ENCODE results near the gene ASPHD1. TPM values are rescaled to one million over a fixed set of nuclear protein-coding genes. Genes with fewer than 3 reads are reported as not detected.

The ASPHD1 gene
- total and polyA plus RNA-seq, 8 donors: 0.42 to 15.6 (median 0.63) TPM

DNA sequence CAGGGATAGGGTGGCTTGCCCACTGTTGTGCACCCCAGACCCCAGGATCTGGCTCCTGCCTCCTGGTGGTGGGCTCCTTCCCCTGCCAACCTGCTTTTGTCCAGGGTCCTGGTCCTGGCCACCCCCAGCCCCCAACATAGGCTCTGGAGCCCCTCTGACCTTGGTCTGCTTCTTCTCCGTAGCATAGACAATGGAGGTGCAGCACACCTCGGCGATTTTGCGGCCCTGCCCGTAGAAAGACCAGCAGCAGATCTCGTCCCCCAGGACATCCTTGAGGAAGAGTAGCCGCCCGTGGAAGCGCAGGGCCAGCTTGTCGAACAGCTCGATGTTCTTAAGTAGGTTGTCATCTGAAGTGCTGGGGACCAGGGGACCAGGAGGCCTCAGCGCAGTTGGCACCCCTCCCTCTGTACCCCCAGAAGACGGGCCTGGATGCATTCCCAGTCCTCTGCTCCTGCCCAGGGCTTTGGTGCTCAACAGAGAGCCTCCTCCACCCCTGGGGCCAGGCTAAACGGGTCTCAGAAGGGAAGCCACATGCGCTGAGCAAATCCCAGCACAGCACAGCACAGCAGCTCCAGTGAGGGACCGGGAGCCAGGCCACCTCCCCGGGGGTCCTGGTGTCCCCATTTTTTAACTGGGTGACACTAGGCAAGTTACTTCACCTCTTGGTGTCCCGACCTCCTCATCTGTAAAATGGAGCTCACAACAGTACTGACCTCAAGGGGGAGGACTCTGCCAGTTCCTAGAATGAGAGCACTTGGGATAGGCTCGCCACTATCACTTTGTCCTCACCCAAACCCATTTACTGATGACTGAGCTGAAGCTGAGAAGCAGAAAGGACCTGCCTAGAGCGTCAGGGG lies 10.8 kb downstream of the ASPHD1 start:
- no peak overlapping the region for H3K27ac ChIP-seq
- no peak overlapping the region for H3K4me3 ChIP-seq
- intact Hi-C loops (cut with DNase I): no loop called here
- H3K36me3 ChIP-seq: peaks cover 0 to 26% of the 10 kb centered on the region in 2 donors
- ATAC-seq (no peak), DNase-seq (no peak)
- no peaks in the 10 kb centered on the region for H3K4me1 ChIP-seq
- TF ChIP-seq, protein P1, sequence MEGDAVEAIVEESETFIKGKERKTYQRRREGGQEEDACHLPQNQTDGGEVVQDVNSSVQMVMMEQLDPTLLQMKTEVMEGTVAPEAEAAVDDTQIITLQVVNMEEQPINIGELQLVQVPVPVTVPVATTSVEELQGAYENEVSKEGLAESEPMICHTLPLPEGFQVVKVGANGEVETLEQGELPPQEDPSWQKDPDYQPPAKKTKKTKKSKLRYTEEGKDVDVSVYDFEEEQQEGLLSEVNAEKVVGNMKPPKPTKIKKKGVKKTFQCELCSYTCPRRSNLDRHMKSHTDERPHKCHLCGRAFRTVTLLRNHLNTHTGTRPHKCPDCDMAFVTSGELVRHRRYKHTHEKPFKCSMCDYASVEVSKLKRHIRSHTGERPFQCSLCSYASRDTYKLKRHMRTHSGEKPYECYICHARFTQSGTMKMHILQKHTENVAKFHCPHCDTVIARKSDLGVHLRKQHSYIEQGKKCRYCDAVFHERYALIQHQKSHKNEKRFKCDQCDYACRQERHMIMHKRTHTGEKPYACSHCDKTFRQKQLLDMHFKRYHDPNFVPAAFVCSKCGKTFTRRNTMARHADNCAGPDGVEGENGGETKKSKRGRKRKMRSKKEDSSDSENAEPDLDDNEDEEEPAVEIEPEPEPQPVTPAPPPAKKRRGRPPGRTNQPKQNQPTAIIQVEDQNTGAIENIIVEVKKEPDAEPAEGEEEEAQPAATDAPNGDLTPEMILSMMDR (IDR thresholded peaks at IDR 0.05): no peak
- no peaks in the 10 kb centered on the region for H3K9me3 ChIP-seq
- H3K27me3 ChIP-seq: no peaks in the 10 kb centered on the region

DNA sequence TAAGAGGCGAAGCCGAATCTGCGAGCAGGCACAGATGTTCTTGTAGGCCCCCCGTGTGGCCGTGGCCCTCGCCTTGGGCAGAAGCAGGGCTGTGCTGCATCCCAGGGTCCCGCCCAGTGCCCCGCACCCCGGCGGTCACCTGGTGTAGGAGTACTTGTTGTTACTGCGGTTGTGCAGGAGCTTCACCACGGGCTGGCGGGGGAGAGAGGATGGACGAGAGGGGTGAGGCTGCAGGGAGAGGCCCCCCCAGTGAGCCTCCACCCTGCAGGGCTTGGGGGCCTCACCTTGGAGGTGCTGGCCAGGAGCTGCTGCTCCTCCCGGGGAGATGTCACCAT lies 11.4 kb downstream of the ASPHD1 start:
- no peak overlapping the region for H3K4me3 ChIP-seq
- ATAC-seq: no peak
- peaks cover 0 to 26% of the 10 kb centered on the region in 2 donors for H3K36me3 ChIP-seq
- TF ChIP-seq, protein P1 (IDR thresholded peaks at IDR 0.05): no peak
- no peaks in the 10 kb centered on the region for H3K9me3 ChIP-seq
- intact Hi-C loops (cut with DNase I): no loop called here
- no peaks in the 10 kb centered on the region for H3K4me1 ChIP-seq
- H3K27ac ChIP-seq: no peak overlapping the region
- DNase-seq: no peak
- H3K27me3 ChIP-seq: no peaks in the 10 kb centered on the region

DNA sequence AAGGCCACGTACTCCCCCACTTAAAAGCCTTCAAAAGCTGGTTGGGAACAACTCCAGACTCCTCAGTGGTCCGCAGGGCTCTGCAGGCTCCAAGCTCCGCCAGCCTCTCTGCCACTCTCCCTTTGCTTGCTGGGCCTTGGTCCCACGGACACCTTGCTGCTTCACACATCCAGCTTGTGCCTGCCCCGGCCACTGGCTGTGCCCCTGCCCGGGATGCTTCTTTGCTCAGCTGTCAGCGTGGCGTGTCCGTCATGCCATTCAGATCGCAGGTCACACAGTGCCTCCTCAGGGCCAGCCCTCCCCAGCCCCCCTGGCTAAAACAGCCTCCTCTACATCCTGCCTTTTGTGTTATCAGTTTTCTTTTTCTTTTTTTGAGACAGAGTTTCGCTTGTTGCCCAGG lies 11.8 kb downstream of the ASPHD1 start:
- TF ChIP-seq, protein P1 (IDR thresholded peaks at IDR 0.05): no peak
- H3K4me1 ChIP-seq: no peaks in the 10 kb centered on the region
- intact Hi-C loops (cut with DNase I): no loop called here
- no peaks in the 10 kb centered on the region for H3K9me3 ChIP-seq
- H3K36me3 ChIP-seq: peaks cover 0 to 27% of the 10 kb centered on the region in 2 donors
- ATAC-seq (no peak), DNase-seq (no peak)
- H3K4me3 ChIP-seq: no peak overlapping the region
- H3K27me3 ChIP-seq: no peaks in the 10 kb centered on the region
- no peak overlapping the region for H3K27ac ChIP-seq

DNA sequence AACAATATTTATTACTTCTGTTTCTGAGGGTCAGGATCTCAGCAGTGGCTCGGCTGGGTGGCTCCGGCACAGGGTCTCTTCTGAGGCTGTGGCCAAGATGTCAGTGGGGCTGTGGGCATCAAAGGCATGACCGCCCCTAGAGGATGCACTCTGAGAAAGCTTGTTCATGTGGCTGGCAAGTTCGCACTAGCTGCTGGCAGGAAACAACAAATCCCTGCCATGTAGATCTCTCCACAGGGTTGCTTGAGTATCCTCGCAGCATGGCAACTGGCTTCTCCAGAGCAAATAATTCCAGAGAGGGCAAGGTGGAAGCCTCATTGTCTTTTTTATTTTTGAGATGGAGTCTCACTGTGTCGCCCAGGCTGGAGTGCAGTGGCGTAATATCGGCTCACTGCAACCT lies 13.2 kb downstream of the ASPHD1 start:
- Histone ChIP-seq H3K27ac (no peak overlapping the region), H3K27me3 (no peaks in the 10 kb centered on the region), H3K4me1 (no peaks in the 10 kb centered on the region), H3K36me3 (peaks cover 0 to 40% of the 10 kb centered on the region in 2 donors), H3K4me3 (no peak overlapping the region), H3K9me3 (no peaks in the 10 kb centered on the region)
- no peak for ATAC-seq
- intact Hi-C loops (cut with DNase I): no loop called here
- TF ChIP-seq, protein P1 (IDR thresholded peaks at IDR 0.05): no peak
- no peak for DNase-seq

DNA sequence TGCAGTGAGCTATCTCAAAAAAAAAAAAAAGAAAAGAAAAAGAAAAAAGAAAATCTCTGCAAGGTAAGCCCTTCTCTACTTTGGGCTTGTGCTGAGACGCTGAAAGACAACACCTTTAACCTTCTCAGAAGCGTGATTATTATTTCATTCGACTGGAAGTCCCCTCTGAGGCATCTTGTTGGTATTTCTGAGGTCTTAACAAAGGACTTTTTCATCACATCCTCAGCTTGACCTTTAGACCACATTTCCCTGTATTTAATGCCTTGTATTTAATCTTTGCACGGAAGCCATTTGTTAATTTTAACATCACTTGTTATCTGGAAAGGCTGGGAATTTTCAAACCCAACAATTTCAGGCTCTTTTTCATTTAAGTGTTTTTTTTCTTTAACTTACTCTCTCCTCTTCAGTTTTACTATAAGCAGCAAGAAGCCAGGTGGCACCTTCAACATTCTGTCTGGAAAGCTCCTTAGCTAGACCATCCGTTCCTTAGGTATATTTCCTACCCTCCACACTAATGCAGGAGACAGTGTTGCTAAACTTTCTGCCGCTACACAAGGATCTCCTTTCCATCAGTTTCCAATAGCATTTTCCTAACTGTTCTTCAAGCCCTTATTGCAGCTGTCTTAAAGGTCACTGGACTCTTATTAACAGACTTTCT lies 15.4 kb downstream of the ASPHD1 start:
- H3K4me1 ChIP-seq: no peaks in the 10 kb centered on the region
- ATAC-seq: no peak
- H3K27me3 ChIP-seq: no peaks in the 10 kb centered on the region
- no peaks in the 10 kb centered on the region for H3K9me3 ChIP-seq
- TF ChIP-seq, protein P1 (IDR thresholded peaks at IDR 0.05): no peak
- H3K27ac ChIP-seq: no peak overlapping the region
- H3K36me3 ChIP-seq: peaks cover 3 to 62% of the 10 kb centered on the region in 2 donors
- intact Hi-C loops (cut with DNase I): no loop called here
- H3K4me3 ChIP-seq: no peak overlapping the region
- no peak for DNase-seq

Data from left lung (tissue), 10 donors.